SH-SY5Y (cell line): ENCODE results near the gene ZNF777.

ENCODE experiments used
- GATA2 ChIP-seq: IDR thresholded peaks from 2 replicates; pipeline ENCODE4 v1.6.1; 2011; ENCODE audit warnings: mild to moderate bottlenecking, low read depth, low read length
- GATA3 ChIP-seq: IDR thresholded peaks from 2 replicates; pipeline ENCODE4 v1.6.1; 2011; ENCODE audit warnings: low read depth, mild to moderate bottlenecking, low read length, moderate library complexity

DNA sequence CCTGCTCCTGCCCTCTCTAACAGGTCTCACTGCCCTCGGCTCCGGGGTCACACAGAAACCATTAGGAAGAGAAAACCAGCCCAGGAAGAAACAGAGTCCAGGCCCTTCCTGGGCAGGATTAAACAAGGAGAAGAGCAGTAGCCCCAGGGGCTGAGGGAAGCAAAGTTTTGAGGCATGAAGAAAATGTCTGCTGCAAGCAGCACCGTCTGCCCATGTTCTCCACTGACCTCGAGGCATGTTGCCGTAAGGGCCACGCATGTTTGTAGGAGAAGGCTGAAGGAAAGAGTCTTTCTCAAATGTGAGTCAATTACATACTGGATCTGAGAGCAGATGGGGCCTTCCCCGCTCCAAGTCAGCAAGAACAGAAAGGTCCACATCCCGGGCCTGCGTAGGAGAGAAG is 32.5 kb upstream of the ZNF777 start:
- TF ChIP-seq GATA2 (no peak), GATA3 (no peak)
